ENCODE measurements around the gene ATXN1.
"Not testable (repeated sequence)": the region's sequence is repeated elsewhere in the genome, so short reads cannot be mapped to it uniquely, and the experiment has no call there.

ATXN1 gene

DNA sequence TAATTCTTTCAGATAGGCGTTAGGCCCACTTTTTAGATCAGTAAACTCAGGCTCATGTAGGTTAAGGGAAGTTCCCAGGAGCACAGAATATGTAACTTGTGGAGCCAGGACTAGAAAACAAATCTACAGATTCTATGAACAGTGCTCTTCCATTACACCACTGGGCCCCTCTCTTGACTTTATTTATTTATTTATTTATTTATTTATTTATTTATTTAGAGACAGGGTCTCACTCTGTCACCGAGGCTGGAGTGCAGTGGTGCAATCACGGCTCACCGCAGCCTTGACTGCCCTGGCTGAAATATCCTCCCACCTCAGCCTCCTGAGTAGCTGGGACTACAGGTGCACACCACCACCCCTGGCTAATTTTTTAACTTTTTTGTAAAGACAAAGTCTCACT lies 382.9 kb downstream of the ATXN1 start:
- H3K27me3 Mint-ChIP-seq; H3K9me3 Mint-ChIP-seq (ENCODE audit: low read depth); H3K27ac Mint-ChIP-seq; H3K36me3 Mint-ChIP-seq; H3K4me3 Mint-ChIP-seq: not testable (repeated sequence)
- peaks cover 19% of the 10 kb centered on the region for H3K4me1 Mint-ChIP-seq (ENCODE audit: low read depth)

DNA sequence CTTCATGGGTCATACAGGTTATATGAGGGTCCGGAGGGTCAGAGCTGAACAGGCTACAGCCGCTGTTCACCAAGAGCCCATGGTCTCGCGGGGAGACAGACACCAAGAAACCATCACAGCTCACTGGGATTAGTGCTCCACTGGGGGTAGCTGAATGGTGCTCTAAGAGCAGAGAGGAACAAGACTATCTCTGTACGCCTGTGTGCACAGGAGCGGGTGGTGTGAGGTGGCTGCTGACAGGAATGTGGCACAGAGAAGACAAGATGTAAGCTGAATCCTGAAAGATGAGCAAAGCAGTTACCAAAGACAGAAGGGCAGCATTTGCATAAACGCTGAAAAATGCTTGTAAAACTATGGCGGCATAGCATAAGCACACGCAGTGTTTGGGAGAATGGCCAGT lies 383.8 kb downstream of the ATXN1 start:
- Mint-ChIP-seq H3K9me3 (ENCODE audit: low read depth) (no peaks in the 10 kb centered on the region), H3K36me3 (peaks cover 12% of the 10 kb centered on the region), H3K4me1 (ENCODE audit: low read depth) (peaks cover 19% of the 10 kb centered on the region), H3K27ac (no peak overlapping the region), H3K4me3 (no peak overlapping the region), H3K27me3 (no peaks in the 10 kb centered on the region)

DNA sequence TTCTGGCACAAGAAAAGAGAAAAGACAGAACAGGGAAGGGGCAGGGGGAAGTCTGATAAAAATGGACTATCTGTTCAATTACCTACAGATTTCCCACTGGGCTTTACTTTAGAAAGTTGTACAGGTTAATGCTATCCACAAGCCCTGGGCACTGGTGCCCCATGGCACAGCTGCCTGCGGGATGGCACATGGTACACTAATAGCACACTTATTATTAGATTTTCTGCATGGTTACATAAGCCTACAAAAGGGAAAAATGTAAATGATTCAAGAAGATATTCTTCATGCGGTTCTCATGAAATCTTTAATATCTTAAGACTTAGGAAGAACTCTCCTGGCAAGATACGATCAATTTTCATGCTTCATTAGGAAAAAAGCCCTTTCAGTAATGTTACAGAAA lies 385.4 kb downstream of the ATXN1 start:
- Mint-ChIP-seq H3K27me3 (no peaks in the 10 kb centered on the region), H3K36me3 (peaks cover 12% of the 10 kb centered on the region), H3K4me1 (ENCODE audit: low read depth) (peaks cover 19% of the 10 kb centered on the region), H3K9me3 (ENCODE audit: low read depth) (no peaks in the 10 kb centered on the region), H3K27ac (no peak overlapping the region), H3K4me3 (no peak overlapping the region)

GRCh38 chr6:16375206-16375605 lies 386.1 kb downstream of the ATXN1 start:
- Mint-ChIP-seq H3K36me3 (peaks cover 12% of the 10 kb centered on the region), H3K27ac (no peak overlapping the region), H3K9me3 (ENCODE audit: low read depth) (no peaks in the 10 kb centered on the region), H3K4me1 (ENCODE audit: low read depth) (peaks cover 19% of the 10 kb centered on the region), H3K27me3 (no peaks in the 10 kb centered on the region), H3K4me3 (no peak overlapping the region)

DNA sequence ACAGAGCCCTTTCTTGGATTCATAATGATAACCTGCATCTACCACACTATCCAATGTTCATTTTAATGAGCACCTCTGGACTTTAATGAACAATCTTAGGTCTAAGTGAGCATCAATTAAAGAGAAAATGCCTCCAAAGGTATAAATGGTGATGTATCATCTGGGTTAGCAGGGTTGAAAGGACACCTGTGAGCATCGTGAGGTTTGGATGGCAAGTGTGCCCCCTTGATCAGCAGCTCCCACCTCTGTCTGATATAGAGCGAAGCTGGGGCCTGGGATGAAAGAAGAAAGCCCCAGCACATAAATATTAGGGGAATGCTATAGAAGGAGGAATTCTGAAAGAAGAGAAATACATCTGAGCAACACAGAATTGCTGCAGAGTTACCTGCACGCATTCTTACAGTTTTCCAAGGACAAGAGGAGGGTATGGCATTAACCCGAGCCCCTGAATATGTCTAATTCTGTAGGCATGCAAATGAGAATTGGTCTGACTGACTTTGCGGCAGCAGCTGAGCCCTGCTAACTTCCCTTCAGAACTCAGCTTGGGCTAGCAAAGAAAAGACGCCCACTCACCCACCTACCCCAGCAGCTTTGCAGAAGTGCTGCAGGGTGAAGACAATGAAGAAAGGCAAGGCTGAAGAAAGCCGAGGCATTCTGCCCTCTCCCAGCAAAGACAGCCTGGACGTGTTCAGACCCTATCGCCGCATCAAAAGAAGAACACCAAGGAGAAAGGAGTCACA lies 386.6 kb downstream of the ATXN1 start:
- no peaks in the 10 kb centered on the region for H3K27me3 Mint-ChIP-seq
- no peak overlapping the region for H3K27ac Mint-ChIP-seq
- no peak overlapping the region for H3K4me3 Mint-ChIP-seq
- H3K36me3 Mint-ChIP-seq = peaks cover 12% of the 10 kb centered on the region
- H3K9me3 Mint-ChIP-seq (ENCODE audit: low read depth) = no peaks in the 10 kb centered on the region
- peaks cover 19% of the 10 kb centered on the region for H3K4me1 Mint-ChIP-seq (ENCODE audit: low read depth)

DNA sequence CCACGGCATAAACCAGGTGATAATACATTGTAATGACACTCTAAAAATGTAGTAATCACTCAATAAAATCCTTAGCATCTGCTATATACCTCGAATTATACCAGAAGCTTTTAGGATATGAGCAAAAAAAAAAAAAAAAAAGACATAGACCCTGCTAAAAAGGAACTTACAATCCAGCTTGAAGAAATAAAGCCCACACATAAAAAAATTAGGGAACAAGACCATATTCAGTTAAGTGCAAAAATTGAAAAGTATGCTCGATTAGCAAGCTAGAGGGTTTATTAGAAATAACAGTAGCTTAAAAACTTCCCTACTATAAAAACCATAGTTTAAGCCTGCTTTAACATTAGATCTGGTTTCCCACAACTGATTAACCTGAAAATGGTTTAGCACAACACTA lies 387.2 kb downstream of the ATXN1 start:
- H3K9me3 Mint-ChIP-seq (ENCODE audit: low read depth) = no peaks in the 10 kb centered on the region
- peaks cover 11% of the 10 kb centered on the region for H3K36me3 Mint-ChIP-seq
- peaks cover 19% of the 10 kb centered on the region for H3K4me1 Mint-ChIP-seq (ENCODE audit: low read depth)

GRCh38 chr6:16372029-16372776 lies 389.1 kb downstream of the ATXN1 start:
- H3K9me3 Mint-ChIP-seq (ENCODE audit: low read depth) = no peaks in the 10 kb centered on the region
- no peak overlapping the region for H3K27ac Mint-ChIP-seq
- H3K4me1 Mint-ChIP-seq (ENCODE audit: low read depth) = peaks cover 19% of the 10 kb centered on the region
- no peak overlapping the region for H3K4me3 Mint-ChIP-seq
- peaks cover 4% of the 10 kb centered on the region for H3K36me3 Mint-ChIP-seq
- H3K27me3 Mint-ChIP-seq = no peaks in the 10 kb centered on the region

More for the DNA sequence above, 387.2 kb downstream of the ATXN1 start:
- Mint-ChIP-seq H3K27ac (no peak overlapping the region), H3K27me3 (no peaks in the 10 kb centered on the region), H3K4me3 (no peak overlapping the region)

DNA sequence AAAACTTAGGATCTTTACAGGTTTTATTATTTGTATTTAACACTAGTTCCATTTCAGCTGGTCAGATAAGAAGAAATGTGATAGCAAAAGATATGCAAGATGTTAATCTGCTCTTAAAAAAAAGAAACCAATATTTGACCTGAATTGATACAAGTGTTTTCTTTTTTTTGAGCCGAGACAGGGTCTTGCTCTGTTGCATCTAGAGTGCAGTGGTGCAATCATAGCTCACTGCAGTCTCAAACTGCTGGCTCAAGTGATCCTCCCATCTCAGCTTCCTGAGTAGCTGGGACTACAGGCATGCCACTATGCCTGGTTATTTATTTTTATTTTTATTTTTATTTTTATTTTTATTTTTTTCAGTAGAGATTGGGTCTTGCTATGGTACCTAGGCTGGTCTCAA lies 389.9 kb downstream of the ATXN1 start:
- no peak overlapping the region for H3K4me3 Mint-ChIP-seq
- peaks cover 14% of the 10 kb centered on the region for H3K4me1 Mint-ChIP-seq (ENCODE audit: low read depth)
- H3K27me3 Mint-ChIP-seq = no peaks in the 10 kb centered on the region
- peaks cover 4% of the 10 kb centered on the region for H3K36me3 Mint-ChIP-seq
- no peaks in the 10 kb centered on the region for H3K9me3 Mint-ChIP-seq (ENCODE audit: low read depth)
- H3K27ac Mint-ChIP-seq = no peak overlapping the region

DNA sequence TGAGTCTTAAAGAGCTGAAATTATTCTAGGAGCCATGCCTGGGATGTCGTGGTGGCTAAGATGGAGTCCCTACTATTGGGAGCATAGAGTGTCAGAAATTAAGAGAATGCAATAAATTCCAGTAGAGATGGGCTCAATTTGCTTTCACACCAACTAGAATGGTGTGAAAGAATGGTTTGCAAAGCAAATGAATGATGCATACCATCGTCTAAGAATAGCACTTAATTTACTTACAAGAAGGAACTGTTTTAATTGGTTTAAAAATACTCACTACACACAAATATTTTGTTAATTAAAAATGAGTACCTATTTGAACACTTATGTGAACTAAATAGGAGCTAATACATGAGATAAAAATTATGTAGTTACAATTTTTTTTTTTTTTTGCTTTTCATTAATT lies 390.3 kb downstream of the ATXN1 start:
- Mint-ChIP-seq H3K4me3 (no peak overlapping the region), H3K27me3 (no peaks in the 10 kb centered on the region), H3K27ac (no peak overlapping the region), H3K36me3 (peaks cover 4% of the 10 kb centered on the region), H3K4me1 (ENCODE audit: low read depth) (peaks cover 10% of the 10 kb centered on the region), H3K9me3 (ENCODE audit: low read depth) (no peaks in the 10 kb centered on the region)

DNA sequence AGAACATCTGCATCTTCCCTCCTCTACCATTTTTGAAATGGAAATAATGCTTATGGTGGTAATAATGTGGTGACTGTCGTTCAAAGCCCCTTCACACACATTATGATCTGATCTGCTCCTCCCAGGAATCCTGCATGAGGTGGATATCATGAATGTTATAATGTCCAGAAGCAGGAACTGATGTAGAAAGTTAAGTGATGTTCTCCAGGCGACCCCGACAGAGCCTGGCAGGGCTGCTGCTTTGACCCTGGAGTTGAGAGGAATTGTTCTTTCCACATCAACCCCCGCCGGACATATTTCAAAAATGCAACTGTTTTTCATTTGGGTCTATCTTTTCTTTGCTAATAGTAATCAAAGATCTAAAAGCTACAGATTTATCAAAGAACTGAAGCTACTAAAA lies 391.3 kb downstream of the ATXN1 start:
- H3K27ac Mint-ChIP-seq = no peak overlapping the region
- no peak overlapping the region for H3K4me3 Mint-ChIP-seq
- no peaks in the 10 kb centered on the region for H3K9me3 Mint-ChIP-seq (ENCODE audit: low read depth)
- H3K36me3 Mint-ChIP-seq = peaks cover 6% of the 10 kb centered on the region
- peaks cover 6% of the 10 kb centered on the region for H3K4me1 Mint-ChIP-seq (ENCODE audit: low read depth)
- H3K27me3 Mint-ChIP-seq = no peaks in the 10 kb centered on the region

GRCh38 chr6:16369140-16369745 lies 392.0 kb downstream of the ATXN1 start:
- H3K36me3 Mint-ChIP-seq = peaks cover 6% of the 10 kb centered on the region
- H3K9me3 Mint-ChIP-seq (ENCODE audit: low read depth) = no peaks in the 10 kb centered on the region
- H3K27me3 Mint-ChIP-seq = no peaks in the 10 kb centered on the region
- no peak overlapping the region for H3K27ac Mint-ChIP-seq
- no peaks in the 10 kb centered on the region for H3K4me1 Mint-ChIP-seq (ENCODE audit: low read depth)
- no peak overlapping the region for H3K4me3 Mint-ChIP-seq

- Mint-ChIP-seq H3K27ac (no peak overlapping the region), H3K4me1 (ENCODE audit: low read depth) (no peaks in the 10 kb centered on the region), H3K27me3 (no peaks in the 10 kb centered on the region), H3K36me3 (peaks cover 9% of the 10 kb centered on the region), H3K4me3 (no peak overlapping the region), H3K9me3 (ENCODE audit: low read depth) (no peaks in the 10 kb centered on the region)
These were observed 393.7 kb downstream of the ATXN1 start for GRCh38 chr6:16367571-16367970.

DNA sequence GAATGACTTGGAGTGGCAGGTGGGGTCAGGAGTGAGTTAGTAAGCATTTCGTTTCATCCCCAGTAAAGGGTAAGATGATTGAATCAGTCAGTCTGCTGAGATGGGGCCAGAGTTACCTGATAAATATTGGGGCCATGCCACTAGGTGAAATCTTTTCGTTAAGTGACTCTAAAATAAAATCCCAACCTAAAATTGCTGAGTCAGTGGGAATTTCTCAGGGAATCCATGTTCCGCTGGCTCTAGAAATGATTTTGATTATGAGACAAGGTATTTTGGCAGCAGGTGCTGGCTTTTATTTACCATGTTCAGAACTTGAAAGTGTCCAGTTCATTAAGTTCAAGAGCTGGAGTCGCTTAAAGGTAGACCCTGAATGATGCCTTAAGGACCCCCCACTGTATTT lies 397.5 kb downstream of the ATXN1 start:
- Mint-ChIP-seq H3K27me3 (no peaks in the 10 kb centered on the region), H3K4me1 (ENCODE audit: low read depth) (no peaks in the 10 kb centered on the region), H3K27ac (no peak overlapping the region), H3K4me3 (no peak overlapping the region), H3K36me3 (peaks cover 9% of the 10 kb centered on the region), H3K9me3 (ENCODE audit: low read depth) (no peaks in the 10 kb centered on the region)

DNA sequence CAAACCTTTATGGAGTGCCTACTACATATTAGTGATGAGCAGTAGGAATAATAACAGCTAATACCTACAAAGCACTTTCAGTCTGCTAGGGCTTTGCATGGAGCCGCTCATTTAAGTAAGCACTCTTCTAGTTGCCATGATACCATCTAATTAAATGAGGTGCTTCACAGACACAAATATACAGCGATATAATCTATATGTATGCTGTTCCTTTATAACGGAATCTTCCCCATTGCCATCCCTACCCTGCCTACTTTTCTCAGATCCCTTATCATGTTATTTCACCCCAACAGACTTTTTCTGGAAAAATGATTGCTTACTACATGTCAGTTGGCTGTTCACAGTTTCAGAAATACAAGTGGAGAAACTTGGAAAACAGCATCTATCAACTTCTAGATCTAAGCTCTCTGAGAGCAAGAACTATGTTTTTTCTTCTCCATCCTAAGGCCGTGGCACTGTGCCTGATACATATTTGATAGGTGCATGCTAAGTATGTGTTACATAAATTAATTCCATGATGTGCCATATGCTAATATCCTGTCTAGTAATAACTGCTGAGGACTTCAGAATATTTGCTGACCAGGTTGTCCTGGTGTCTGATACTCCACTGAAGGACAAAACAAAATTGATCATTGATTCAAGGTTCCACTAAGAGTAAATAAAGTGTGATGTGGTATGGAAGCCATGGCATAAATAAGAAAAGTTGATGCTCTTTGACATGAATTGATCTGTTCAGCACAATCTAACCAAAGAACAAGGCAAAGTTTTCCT lies 398.3 kb downstream of the ATXN1 start:
- no peaks in the 10 kb centered on the region for H3K4me1 Mint-ChIP-seq (ENCODE audit: low read depth)
- no peak overlapping the region for H3K27ac Mint-ChIP-seq

GRCh38 chr6:16362296-16362695 lies 399.0 kb downstream of the ATXN1 start:
- Mint-ChIP-seq H3K27ac (no peak overlapping the region), H3K9me3 (ENCODE audit: low read depth) (no peaks in the 10 kb centered on the region), H3K27me3 (no peaks in the 10 kb centered on the region), H3K4me1 (ENCODE audit: low read depth) (no peaks in the 10 kb centered on the region), H3K36me3 (peaks cover 11% of the 10 kb centered on the region), H3K4me3 (no peak overlapping the region)

More for the DNA sequence above, 398.3 kb downstream of the ATXN1 start:
- Mint-ChIP-seq H3K27me3 (no peaks in the 10 kb centered on the region), H3K36me3 (peaks cover 9% of the 10 kb centered on the region), H3K4me3 (no peak overlapping the region), H3K9me3 (ENCODE audit: low read depth) (no peaks in the 10 kb centered on the region)

Data from activated naive CD8-positive, alpha-beta T cell (primary cell).